ENCODE results near the gene TMEM63C. TPM values are rescaled to one million over a fixed set of nuclear protein-coding genes. Genes with fewer than 3 reads are reported as not detected.
"Not testable (repeated sequence)": the region's sequence is repeated elsewhere in the genome, so short reads cannot be mapped to it uniquely, and the experiment has no call there.

Gene TMEM63C
- total RNA-seq, 1 donor = 1.4 TPM

DNA sequence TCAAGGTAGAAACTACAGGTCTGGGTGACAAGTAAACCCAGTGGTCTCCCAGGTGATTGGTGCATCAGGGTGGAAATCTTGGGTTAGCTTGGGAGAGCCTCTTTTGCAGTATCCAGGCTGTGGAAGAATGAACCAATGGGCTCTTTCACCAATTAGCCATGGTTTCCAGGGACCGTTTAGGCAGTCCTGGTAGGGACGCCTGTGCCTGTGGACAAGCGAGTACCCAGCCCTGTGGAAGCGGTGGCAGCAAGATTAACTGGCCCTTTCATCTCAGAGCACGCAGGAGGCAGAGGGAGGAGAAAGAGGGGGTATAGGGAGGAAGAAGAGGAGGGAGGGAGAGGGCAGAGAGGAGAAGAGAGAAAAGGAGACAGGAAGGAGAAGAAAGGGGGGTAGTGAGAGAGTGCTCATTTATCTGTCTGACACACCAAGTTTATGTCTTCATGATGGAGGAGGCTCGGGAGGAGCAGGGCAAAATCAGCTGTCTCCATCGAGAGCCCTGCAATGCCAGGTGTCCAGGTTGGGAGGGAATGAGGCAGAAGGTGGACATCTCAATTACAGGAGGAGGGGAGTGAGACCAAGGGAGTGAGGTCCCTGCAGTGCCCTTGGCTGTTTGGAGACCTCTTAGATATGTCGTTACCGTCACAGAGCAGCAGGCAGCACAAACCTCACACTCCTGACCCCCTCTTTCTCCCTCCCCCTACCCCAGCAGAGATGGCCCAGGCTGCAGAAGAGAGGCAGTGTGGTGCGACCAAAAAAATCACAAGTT lies 35.4 kb upstream of the TMEM63C start:
- no peaks in the 10 kb centered on the region for H3K4me1 ChIP-seq (ENCODE audit: insufficient read depth, low read length)
- no peak overlapping the region for H3K4me3 ChIP-seq (ENCODE audit: low read length)
- no peaks in the 10 kb centered on the region for H3K9me3 ChIP-seq (ENCODE audit: low read depth, low read length)
- H3K27me3 ChIP-seq (ENCODE audit: insufficient read depth, low read length) = peaks cover 53% of the 10 kb centered on the region

- H3K27me3 ChIP-seq (ENCODE audit: insufficient read depth, low read length) = peaks cover 31% of the 10 kb centered on the region
- H3K9me3 ChIP-seq (ENCODE audit: low read depth, low read length) = no peaks in the 10 kb centered on the region
- H3K4me1 ChIP-seq (ENCODE audit: insufficient read depth, low read length) = no peaks in the 10 kb centered on the region
- no peak overlapping the region for H3K4me3 ChIP-seq (ENCODE audit: low read length)
Observed at GRCh38 chr14:77148510-77149231, 32.9 kb upstream of the TMEM63C start.

DNA sequence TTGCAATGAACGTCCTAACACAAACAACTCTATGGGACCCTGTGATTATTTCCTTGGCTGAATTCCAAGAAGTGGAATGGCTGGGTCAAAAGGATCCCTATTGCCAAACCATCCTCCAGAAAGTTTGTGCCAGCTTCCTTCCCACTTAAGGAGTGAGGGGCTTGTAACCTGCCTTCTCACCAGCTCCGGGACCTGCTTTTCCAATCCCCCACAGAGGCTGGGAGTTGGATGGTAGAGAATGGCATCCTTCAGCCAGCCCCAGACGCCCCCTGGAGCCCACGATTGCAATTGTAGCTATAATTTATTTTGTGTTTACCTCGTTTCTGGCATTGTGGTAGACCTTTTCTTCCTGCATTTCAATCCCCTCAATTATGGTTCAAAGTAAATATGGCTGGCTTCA lies 30.4 kb upstream of the TMEM63C start:
- Histone ChIP-seq H3K4me3 (ENCODE audit: low read length) (no peak overlapping the region), H3K4me1 (ENCODE audit: insufficient read depth, low read length) (no peaks in the 10 kb centered on the region), H3K27me3 (ENCODE audit: insufficient read depth, low read length) (peaks cover 9% of the 10 kb centered on the region), H3K9me3 (ENCODE audit: low read depth, low read length) (no peaks in the 10 kb centered on the region)

GRCh38 chr14:77151918-77152588 lies 29.5 kb upstream of the TMEM63C start:
- H3K4me3 ChIP-seq (ENCODE audit: low read length) = no peak overlapping the region
- no peaks in the 10 kb centered on the region for H3K4me1 ChIP-seq (ENCODE audit: insufficient read depth, low read length)
- H3K9me3 ChIP-seq (ENCODE audit: low read depth, low read length) = no peaks in the 10 kb centered on the region
- peaks cover 4% of the 10 kb centered on the region for H3K27me3 ChIP-seq (ENCODE audit: insufficient read depth, low read length)

- H3K9me3 ChIP-seq (ENCODE audit: low read depth, low read length) = no peaks in the 10 kb centered on the region
- no peaks in the 10 kb centered on the region for H3K4me1 ChIP-seq (ENCODE audit: insufficient read depth, low read length)
- no peak overlapping the region for H3K4me3 ChIP-seq (ENCODE audit: low read length)
- H3K27me3 ChIP-seq (ENCODE audit: insufficient read depth, low read length) = peaks cover 4% of the 10 kb centered on the region
Observed at GRCh38 chr14:77153802-77154201, 27.8 kb upstream of the TMEM63C start.

- Histone ChIP-seq H3K27me3 (ENCODE audit: insufficient read depth, low read length) (peaks cover 4% of the 10 kb centered on the region), H3K9me3 (ENCODE audit: low read depth, low read length) (no peaks in the 10 kb centered on the region), H3K4me1 (ENCODE audit: insufficient read depth, low read length) (no peaks in the 10 kb centered on the region), H3K4me3 (ENCODE audit: low read length) (no peak overlapping the region)
Observed at GRCh38 chr14:77154421-77154820, 27.2 kb upstream of the TMEM63C start.

- Histone ChIP-seq H3K27me3 (ENCODE audit: insufficient read depth, low read length) (peaks cover 4% of the 10 kb centered on the region), H3K4me3 (ENCODE audit: low read length) (no peak overlapping the region), H3K9me3 (ENCODE audit: low read depth, low read length) (no peaks in the 10 kb centered on the region), H3K4me1 (ENCODE audit: insufficient read depth, low read length) (no peaks in the 10 kb centered on the region)
Observed at GRCh38 chr14:77155083-77155482, 26.5 kb upstream of the TMEM63C start.

DNA sequence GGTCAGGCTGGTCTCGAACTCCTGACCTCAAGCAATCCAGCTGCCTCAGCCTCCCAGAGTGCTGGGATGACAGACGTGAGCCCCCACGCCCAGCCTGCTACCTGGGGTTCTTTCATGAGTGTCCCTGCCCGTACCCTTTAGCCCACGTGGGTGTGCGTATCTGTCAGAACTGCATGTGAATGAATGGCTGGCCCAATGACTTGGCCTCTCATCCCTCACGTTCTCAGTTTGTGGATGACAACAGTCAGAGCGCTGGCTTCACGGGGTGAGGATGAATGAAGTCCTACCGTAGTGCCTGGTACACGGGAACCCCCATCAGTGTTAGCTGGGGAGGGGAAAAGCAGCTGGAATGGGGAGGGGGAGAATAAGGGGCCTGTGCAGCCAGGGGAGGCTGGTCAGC lies 23.9 kb upstream of the TMEM63C start:
- Histone ChIP-seq H3K4me1 (ENCODE audit: insufficient read depth, low read length) (no peaks in the 10 kb centered on the region), H3K9me3 (ENCODE audit: low read depth, low read length) (no peaks in the 10 kb centered on the region), H3K27me3 (ENCODE audit: insufficient read depth, low read length) (peaks cover 11% of the 10 kb centered on the region), H3K4me3 (ENCODE audit: low read length) (no peak overlapping the region)

- Histone ChIP-seq H3K4me3 (ENCODE audit: low read length) (no peak overlapping the region), H3K27me3 (ENCODE audit: insufficient read depth, low read length) (peaks cover 11% of the 10 kb centered on the region), H3K9me3 (ENCODE audit: low read depth, low read length) (no peaks in the 10 kb centered on the region), H3K4me1 (ENCODE audit: insufficient read depth, low read length) (no peaks in the 10 kb centered on the region)
Observed at GRCh38 chr14:77158175-77158881, 23.3 kb upstream of the TMEM63C start.

GRCh38 chr14:77158882-77159255 lies 22.7 kb upstream of the TMEM63C start:
- H3K27me3 ChIP-seq (ENCODE audit: insufficient read depth, low read length) = peaks cover 11% of the 10 kb centered on the region
- no peaks in the 10 kb centered on the region for H3K4me1 ChIP-seq (ENCODE audit: insufficient read depth, low read length)
- no peaks in the 10 kb centered on the region for H3K9me3 ChIP-seq (ENCODE audit: low read depth, low read length)
- H3K4me3 ChIP-seq (ENCODE audit: low read length) = no peak overlapping the region

GRCh38 chr14:77161011-77161410 lies 20.6 kb upstream of the TMEM63C start:
- Histone ChIP-seq H3K4me3 (ENCODE audit: low read length) (no peak overlapping the region), H3K27me3 (ENCODE audit: insufficient read depth, low read length) (peaks cover 11% of the 10 kb centered on the region), H3K4me1 (ENCODE audit: insufficient read depth, low read length) (no peaks in the 10 kb centered on the region), H3K9me3 (ENCODE audit: low read depth, low read length) (no peaks in the 10 kb centered on the region)

GRCh38 chr14:77170045-77170444 lies 11.6 kb upstream of the TMEM63C start:
- Histone ChIP-seq H3K27me3 (ENCODE audit: insufficient read depth, low read length) (peaks cover 5% of the 10 kb centered on the region), H3K4me3 (ENCODE audit: low read length) (no peak overlapping the region), H3K9me3 (ENCODE audit: low read depth, low read length) (peaks cover 8% of the 10 kb centered on the region), H3K4me1 (ENCODE audit: insufficient read depth, low read length) (no peaks in the 10 kb centered on the region)

DNA sequence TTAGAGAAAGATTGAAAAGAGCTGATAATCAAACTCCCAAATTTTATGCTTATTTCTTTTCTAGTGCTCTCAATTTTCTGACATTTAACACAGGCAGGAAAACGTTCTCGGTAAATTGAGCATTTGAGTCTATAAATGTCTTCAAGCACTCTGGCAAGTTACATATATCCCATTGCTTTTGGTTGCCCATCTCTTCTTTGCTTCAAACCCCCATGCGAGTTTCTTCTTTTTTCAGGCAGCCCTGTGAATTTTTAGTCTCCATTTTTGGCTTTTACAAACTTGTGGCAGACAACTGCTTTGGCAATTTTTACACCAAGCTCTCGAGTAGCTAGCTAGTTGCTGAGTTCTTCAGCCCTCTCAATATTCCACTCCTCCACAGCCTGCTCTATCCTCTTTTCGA lies 8.7 kb upstream of the TMEM63C start:
- H3K4me1 ChIP-seq (ENCODE audit: insufficient read depth, low read length) = no peaks in the 10 kb centered on the region
- peaks cover 5% of the 10 kb centered on the region for H3K27me3 ChIP-seq (ENCODE audit: insufficient read depth, low read length)
- H3K9me3 ChIP-seq (ENCODE audit: low read depth, low read length) = peaks cover 8% of the 10 kb centered on the region
- H3K4me3 ChIP-seq (ENCODE audit: low read length) = no peak overlapping the region

DNA sequence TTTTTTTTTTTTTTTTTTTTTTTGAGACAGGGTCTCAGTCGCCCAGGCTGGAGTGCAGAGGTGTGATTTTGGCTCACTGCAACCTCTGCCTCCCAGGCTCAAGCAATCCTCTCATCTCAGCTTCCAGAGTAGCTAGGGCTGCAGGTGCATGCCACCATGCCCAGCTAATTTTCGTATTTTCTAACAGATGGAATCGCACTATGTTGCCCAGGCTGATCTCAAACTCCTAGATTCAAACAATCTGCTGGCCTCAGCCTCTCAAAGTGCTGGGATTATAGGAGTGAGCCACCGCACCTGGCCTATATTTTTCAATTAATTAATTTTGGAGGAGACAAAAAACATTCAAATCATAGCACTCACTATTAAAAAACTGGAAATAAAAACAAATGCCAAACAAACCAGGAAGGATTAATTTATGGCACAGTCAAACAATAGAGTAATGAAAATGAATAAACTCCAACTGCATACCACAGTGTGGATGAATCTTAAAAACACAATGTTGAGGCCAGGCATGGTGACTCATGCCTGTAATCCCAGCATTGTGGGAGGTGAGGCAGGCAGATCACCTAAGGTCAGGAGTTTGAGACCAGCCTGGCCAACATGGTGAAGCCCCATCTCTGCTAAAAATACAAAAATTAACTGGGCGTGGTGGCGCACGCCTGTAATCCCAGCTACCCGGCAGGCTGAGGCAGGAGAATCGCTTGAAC lies 7.5 kb upstream of the TMEM63C start:
- not testable (repeated sequence) for H3K4me1 ChIP-seq (ENCODE audit: insufficient read depth, low read length); H3K9me3 ChIP-seq (ENCODE audit: low read depth, low read length); H3K4me3 ChIP-seq (ENCODE audit: low read length); H3K27me3 ChIP-seq (ENCODE audit: insufficient read depth, low read length)

Data from mononuclear cell (primary cell).